ENCODE results near the gene CCNK. TPM values are rescaled to one million over a fixed set of nuclear protein-coding genes. Genes with fewer than 3 reads are reported as not detected.

The CCNK gene
- total and polyA plus RNA-seq, 10 of the 15 experiments (the other 5 are each of a cell fraction or from before 2014, with no cell fraction given), result 10.8 to 88.0 (median 22.5) TPM

GRCh38 chr14:99461411-99462085 lies 19.7 kb upstream of the CCNK start:
- Histone ChIP-seq H3K36me3 (ENCODE audit: control insufficient read depth in 2 of 2, insufficient read depth in 2 of 2, low read length in 1 of 2) (peaks cover 23 to 38% of the 10 kb centered on the region in 2 experiments), H3K4me2 (ENCODE audit: control insufficient read depth, insufficient read depth) (no peak overlapping the region), H3K4me1 (ENCODE audit: control insufficient read depth, insufficient read depth, low read length) (no peaks in the 10 kb centered on the region), H3K79me2 (ENCODE audit: control insufficient read depth, insufficient read depth, low read length) (no peaks in the 10 kb centered on the region), H3K4me3 (no peak overlapping the region), H3K9me3 (replicated peaks; ENCODE audit: control insufficient read depth, insufficient read depth, low read length) (no peaks in the 10 kb centered on the region), H3K9ac (ENCODE audit: control insufficient read depth, insufficient read depth, low read length) (no peak overlapping the region), H3K27me3 (replicated peaks in 1 of 2; ENCODE audit: control insufficient read depth in 2 of 2, insufficient read depth in 2 of 2, low read length in 1 of 2) (no peaks in the 10 kb centered on the region), H2AFZ (ENCODE audit: control insufficient read depth, low read depth, low read length) (no peak overlapping the region), H3K27ac (ENCODE audit: control insufficient read depth, insufficient read depth) (no peak overlapping the region), H4K20me1 (ENCODE audit: control insufficient read depth, insufficient read depth) (no peaks in the 10 kb centered on the region)
- BruUV-seq (replicated peaks), result no TSS peak
- ChIA-PET RAD21 (ENCODE audit: unreplicated experiment) (no interaction called here), SMC1A (ENCODE audit: uncharacterized antibody, unreplicated experiment) (interaction anchor here (0.6 kb wide), 1 partner anchor 329 kb away, joined by 3 read pairs; no protein-coding TSS in a partner anchor), CTCF (interaction anchor here (1.8 kb wide), 1 partner anchor 46 kb away, joined by 6 read pairs; no protein-coding TSS in a partner anchor), POLR2A (interaction anchor here (1.4 kb wide), 1 partner anchor 8 kb away, joined by 3 read pairs; no protein-coding TSS in a partner anchor)
- intact Hi-C loops (cut with micrococcal nuclease; ENCODE audit: unreplicated experiment) (no loop called here), in situ Hi-C loops (cut with MboI) (no loop called here)
- TF ChIP-seq POLR2A (IDR thresholded peaks at IDR 0.05; ENCODE audit: low read depth, low read length) (no peak), PAX8 (IDR thresholded peaks at IDR 0.05) (no peak), SPI1 (IDR thresholded peaks at IDR 0.05; ENCODE audit: borderline replicate concordance, insufficient read depth, low read depth, low read length) (no peak), RUNX3 (IDR thresholded peaks at IDR 0.05; ENCODE audit: low read length) (no peak), SREBF1 (IDR thresholded peaks at IDR 0.05; ENCODE audit: low read length) (no peak)
- 96% methylated on average over 5 of the region's 5 CpGs for WGBS (ENCODE audit: insufficient coverage, insufficient replicate concordance, low lambda C conversion rate, missing lambda C conversion rate)
- DNase-seq (ENCODE audit: low read depth, low spot score) (no peak), ATAC-seq (no peak), FAIRE-seq (no peak)

GRCh38 chr14:99462210-99462609 lies 19.0 kb upstream of the CCNK start:
- no peak for FAIRE-seq
- ChIA-PET SMC1A (ENCODE audit: uncharacterized antibody, unreplicated experiment) (no interaction called here), POLR2A (interaction anchor here (1.4 kb wide), 1 partner anchor 9 kb away, joined by 3 read pairs; no protein-coding TSS in a partner anchor), CTCF (interaction anchor here (1.3 to 1.8 kb wide), 2 partner anchors 9 to 46 kb away, joined by 4 to 6 read pairs; no protein-coding TSS in a partner anchor), RAD21 (ENCODE audit: unreplicated experiment) (no interaction called here)
- no peak for ATAC-seq
- H3K4me3 ChIP-seq, result no peak overlapping the region
- H2AFZ ChIP-seq (ENCODE audit: control insufficient read depth, low read depth, low read length), result no peak overlapping the region
- peaks cover 23 to 35% of the 10 kb centered on the region in 2 experiments for H3K36me3 ChIP-seq (ENCODE audit: control insufficient read depth in 2 of 2, insufficient read depth in 2 of 2, low read length in 1 of 2)
- no peaks in the 10 kb centered on the region for H4K20me1 ChIP-seq (ENCODE audit: control insufficient read depth, insufficient read depth)
- intact Hi-C loops (cut with micrococcal nuclease; ENCODE audit: unreplicated experiment) (no loop called here), in situ Hi-C loops (cut with MboI) (no loop called here)
- no peaks in the 10 kb centered on the region for H3K9me3 ChIP-seq (replicated peaks; ENCODE audit: control insufficient read depth, insufficient read depth, low read length)
- WGBS (ENCODE audit: insufficient coverage, insufficient replicate concordance, low lambda C conversion rate, missing lambda C conversion rate), result 55% methylated on average over 6 of the region's 6 CpGs
- H3K4me1 ChIP-seq (ENCODE audit: control insufficient read depth, insufficient read depth, low read length), result no peaks in the 10 kb centered on the region
- no peak overlapping the region for H3K4me2 ChIP-seq (ENCODE audit: control insufficient read depth, insufficient read depth)
- no peak overlapping the region for H3K27ac ChIP-seq (ENCODE audit: control insufficient read depth, insufficient read depth)
- BruUV-seq (replicated peaks), result no TSS peak
- no peak overlapping the region for H3K9ac ChIP-seq (ENCODE audit: control insufficient read depth, insufficient read depth, low read length)
- H3K27me3 ChIP-seq (replicated peaks in 1 of 2; ENCODE audit: control insufficient read depth in 2 of 2, insufficient read depth in 2 of 2, low read length in 1 of 2), result no peaks in the 10 kb centered on the region
- H3K79me2 ChIP-seq (ENCODE audit: control insufficient read depth, insufficient read depth, low read length), result no peaks in the 10 kb centered on the region
- no peak for DNase-seq (ENCODE audit: low read depth, low spot score)
- TF ChIP-seq CHD1 (IDR thresholded peaks at IDR 0.05; ENCODE audit: low read depth, low read length) (no peak), POLR2AphosphoS2 (IDR thresholded peaks at IDR 0.05; ENCODE audit: low read depth, low read length) (no peak), ATF2 (IDR thresholded peaks at IDR 0.05; ENCODE audit: low read length) (no peak), GATAD2B (conservative IDR thresholded peaks at IDR 0.05; ENCODE audit: low read depth) (no peak), DPF2 (IDR thresholded peaks at IDR 0.05) (no peak), ZBTB40 (IDR thresholded peaks at IDR 0.05; ENCODE audit: borderline replicate concordance) (no peak), NFYA (IDR thresholded peaks at IDR 0.05; ENCODE audit: borderline replicate concordance, low read depth, low read length) (no peak), MYC (IDR thresholded peaks at IDR 0.05; ENCODE audit: insufficient read depth, insufficient read length, insufficient replicate concordance, low read length, severe bottlenecking) (no peak)

Measured in GM12878 (cell line).